ENCODE results near the gene FSIP1. TPM values are rescaled to one million over a fixed set of nuclear protein-coding genes. Genes with fewer than 3 reads are reported as not detected.

Gene FSIP1
- total and polyA plus RNA-seq, 2 donors from 2014 or later, result 0.75 to 2.4 TPM

GRCh38 chr15:39622660-39623516 is 159.8 kb downstream of the FSIP1 start:
- peaks cover 0 to 10% (median 4%) of the 10 kb centered on the region in 3 donors for H3K4me1 ChIP-seq (ENCODE audit: control insufficient read depth in 2 of 3, insufficient read depth in 2 of 3, low read depth in 1 of 3, low read length in 3 of 3)
- H3K36me3 ChIP-seq (ENCODE audit: control insufficient read depth in 2 of 3, insufficient read depth in 3 of 3, low read length in 3 of 3), result no peaks in the 10 kb centered on the region
- no peak for TF ChIP-seq CTCF (IDR thresholded peaks at IDR 0.05; ENCODE audit: borderline replicate concordance, extremely low read depth, insufficient read depth)
- intact Hi-C loops (cut with DNase I), result no loop called here
- no peak overlapping the region for H3K27ac ChIP-seq (ENCODE audit: low read depth in 2 of 2, low read length in 2 of 2)
- no peak overlapping the region for H3K9ac ChIP-seq (ENCODE audit: low read length in 3 of 3)
- H3K27me3 ChIP-seq (ENCODE audit: control insufficient read depth, insufficient read depth, low read length), result no peaks in the 10 kb centered on the region
- H3K4me3 ChIP-seq (ENCODE audit: low read length in 3 of 3), result no peak overlapping the region
- FAIRE-seq (no peak), DNase-seq (no peak)
- no peaks in the 10 kb centered on the region for H3K9me3 ChIP-seq (ENCODE audit: control insufficient read depth in 2 of 3, insufficient read depth in 1 of 3, low read length in 3 of 3)

GRCh38 chr15:39621976-39622375 is 160.7 kb downstream of the FSIP1 start:
- TF ChIP-seq CTCF (IDR thresholded peaks at IDR 0.05; ENCODE audit: borderline replicate concordance, extremely low read depth, insufficient read depth), result no peak
- H3K4me1 ChIP-seq (ENCODE audit: control insufficient read depth in 2 of 3, insufficient read depth in 2 of 3, low read depth in 1 of 3, low read length in 3 of 3), result peaks cover 0 to 6% (median 0%) of the 10 kb centered on the region in 3 donors
- DNase-seq, result no peak
- no peak overlapping the region for H3K27ac ChIP-seq (ENCODE audit: low read depth in 2 of 2, low read length in 2 of 2)
- H3K9ac ChIP-seq (ENCODE audit: low read length in 3 of 3), result no peak overlapping the region
- H3K27me3 ChIP-seq (ENCODE audit: control insufficient read depth, insufficient read depth, low read length), result no peaks in the 10 kb centered on the region
- no peak overlapping the region for H3K4me3 ChIP-seq (ENCODE audit: low read length in 3 of 3)
- intact Hi-C loops (cut with DNase I), result no loop called here
- H3K36me3 ChIP-seq (ENCODE audit: control insufficient read depth in 2 of 3, insufficient read depth in 3 of 3, low read length in 3 of 3), result no peaks in the 10 kb centered on the region
- no peaks in the 10 kb centered on the region for H3K9me3 ChIP-seq (ENCODE audit: control insufficient read depth in 2 of 3, insufficient read depth in 1 of 3, low read length in 3 of 3)
- FAIRE-seq, result no peak

- intact Hi-C loops (cut with DNase I), result no loop called here
- FAIRE-seq (no peak), DNase-seq (no peak)
- TF ChIP-seq CTCF (IDR thresholded peaks at IDR 0.05; ENCODE audit: borderline replicate concordance, extremely low read depth, insufficient read depth), result no peak
- Histone ChIP-seq H3K27me3 (ENCODE audit: control insufficient read depth, insufficient read depth, low read length) (no peaks in the 10 kb centered on the region), H3K9me3 (ENCODE audit: control insufficient read depth in 2 of 3, insufficient read depth in 1 of 3, low read length in 3 of 3) (no peaks in the 10 kb centered on the region), H3K4me3 (ENCODE audit: low read length in 3 of 3) (no peak overlapping the region), H3K9ac (ENCODE audit: low read length in 3 of 3) (no peak overlapping the region), H3K36me3 (ENCODE audit: control insufficient read depth in 2 of 3, insufficient read depth in 3 of 3, low read length in 3 of 3) (no peaks in the 10 kb centered on the region), H3K4me1 (ENCODE audit: control insufficient read depth in 2 of 3, insufficient read depth in 2 of 3, low read depth in 1 of 3, low read length in 3 of 3) (peaks cover 0 to 6% (median 0%) of the 10 kb centered on the region in 3 donors), H3K27ac (ENCODE audit: low read depth in 2 of 2, low read length in 2 of 2) (no peak overlapping the region)
Measured at GRCh38 chr15:39621210-39621609, 161.4 kb downstream of the FSIP1 start.
